Measurements from ENCODE around the gene INPP5A.

INPP5A gene

DNA sequence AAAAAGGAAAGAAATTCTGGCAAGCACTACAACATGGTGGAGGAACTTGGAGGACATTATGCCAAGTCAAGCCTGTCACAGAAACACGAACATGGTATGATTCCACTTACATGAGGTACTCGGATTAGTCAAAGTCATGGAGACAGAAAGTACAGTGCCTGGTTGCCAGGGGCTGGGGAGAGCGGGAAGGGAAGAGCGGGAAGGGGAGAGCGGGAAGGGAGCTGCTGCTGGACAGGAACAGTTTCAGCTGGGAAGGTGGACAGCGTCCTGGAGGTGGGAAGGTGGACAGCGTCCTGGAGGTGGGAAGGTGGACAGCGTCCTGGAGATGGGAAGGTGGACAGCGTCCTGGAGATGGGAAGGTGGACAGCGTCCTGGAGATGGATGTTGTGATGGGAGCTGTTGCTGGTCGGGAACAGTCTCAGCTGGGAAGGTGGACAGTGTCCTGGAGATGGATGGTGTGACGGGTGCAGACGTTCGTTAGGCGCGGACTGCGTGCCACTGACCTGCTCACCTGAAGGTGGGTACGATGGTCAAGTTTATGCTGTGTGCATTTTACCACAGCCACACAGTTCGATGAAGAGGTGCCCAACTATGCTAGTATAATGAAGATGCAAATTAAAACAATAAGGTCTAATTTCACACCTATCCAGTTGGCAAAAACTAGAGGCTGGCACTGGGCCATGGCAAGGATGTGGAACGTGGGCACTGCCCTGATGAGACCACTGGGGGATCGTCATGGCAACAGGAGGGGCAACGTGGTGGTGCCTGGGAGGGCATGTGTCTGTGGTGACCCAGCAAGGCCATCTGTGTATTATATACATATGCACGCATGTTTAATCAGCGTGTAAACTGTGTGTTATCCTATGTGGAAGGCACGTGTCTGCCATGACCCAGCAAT, 144.5 kb downstream of the INPP5A start:
- TF ChIP-seq, protein P1, sequence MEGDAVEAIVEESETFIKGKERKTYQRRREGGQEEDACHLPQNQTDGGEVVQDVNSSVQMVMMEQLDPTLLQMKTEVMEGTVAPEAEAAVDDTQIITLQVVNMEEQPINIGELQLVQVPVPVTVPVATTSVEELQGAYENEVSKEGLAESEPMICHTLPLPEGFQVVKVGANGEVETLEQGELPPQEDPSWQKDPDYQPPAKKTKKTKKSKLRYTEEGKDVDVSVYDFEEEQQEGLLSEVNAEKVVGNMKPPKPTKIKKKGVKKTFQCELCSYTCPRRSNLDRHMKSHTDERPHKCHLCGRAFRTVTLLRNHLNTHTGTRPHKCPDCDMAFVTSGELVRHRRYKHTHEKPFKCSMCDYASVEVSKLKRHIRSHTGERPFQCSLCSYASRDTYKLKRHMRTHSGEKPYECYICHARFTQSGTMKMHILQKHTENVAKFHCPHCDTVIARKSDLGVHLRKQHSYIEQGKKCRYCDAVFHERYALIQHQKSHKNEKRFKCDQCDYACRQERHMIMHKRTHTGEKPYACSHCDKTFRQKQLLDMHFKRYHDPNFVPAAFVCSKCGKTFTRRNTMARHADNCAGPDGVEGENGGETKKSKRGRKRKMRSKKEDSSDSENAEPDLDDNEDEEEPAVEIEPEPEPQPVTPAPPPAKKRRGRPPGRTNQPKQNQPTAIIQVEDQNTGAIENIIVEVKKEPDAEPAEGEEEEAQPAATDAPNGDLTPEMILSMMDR (conservative IDR thresholded peaks at IDR 0.05; ENCODE audit: low read depth, low read length) = no peak
- no peak overlapping the region for H3K4me3 ChIP-seq (ENCODE audit: low read length)
- no peak for DNase-seq (ENCODE audit: low read depth)

DNA sequence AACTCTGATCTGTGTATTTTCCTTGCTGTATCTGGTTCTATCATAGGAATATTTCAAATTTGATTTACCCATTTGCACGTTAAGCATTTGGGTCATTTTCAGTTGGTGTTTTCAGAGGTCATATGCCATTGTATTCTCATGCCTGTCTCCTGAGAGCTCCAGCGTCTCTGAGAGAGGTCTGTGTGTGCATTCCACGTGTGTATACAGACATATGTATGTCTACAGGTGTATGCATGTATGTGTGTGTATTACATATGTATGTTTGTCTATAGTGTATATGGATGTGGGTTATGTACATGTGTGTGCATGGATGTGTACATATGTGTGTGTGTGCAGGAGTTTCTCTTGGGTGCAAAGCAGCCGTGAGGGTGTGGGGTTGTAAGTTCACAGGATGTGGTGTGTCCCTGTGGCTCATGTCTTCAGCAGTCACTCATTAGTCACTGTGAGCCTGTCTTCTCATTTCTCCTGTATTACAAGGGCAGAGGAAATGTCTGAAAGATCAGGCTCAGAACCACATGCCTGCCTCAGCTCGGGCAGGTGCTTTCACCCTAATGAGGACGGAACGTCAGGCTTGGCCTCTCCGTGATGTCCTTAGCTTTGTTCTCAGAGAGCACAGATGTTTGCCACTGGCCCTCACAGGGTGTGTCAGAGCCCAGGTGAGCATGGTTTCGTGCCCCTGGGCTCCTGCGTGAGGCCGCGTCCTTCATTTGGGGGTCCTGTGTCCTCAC, 146.7 kb downstream of the INPP5A start:
- H3K4me3 ChIP-seq (ENCODE audit: low read length) = no peak overlapping the region
- TF ChIP-seq, protein P1 (conservative IDR thresholded peaks at IDR 0.05; ENCODE audit: low read depth, low read length) = no peak
- no peak for DNase-seq (ENCODE audit: low read depth)

DNA sequence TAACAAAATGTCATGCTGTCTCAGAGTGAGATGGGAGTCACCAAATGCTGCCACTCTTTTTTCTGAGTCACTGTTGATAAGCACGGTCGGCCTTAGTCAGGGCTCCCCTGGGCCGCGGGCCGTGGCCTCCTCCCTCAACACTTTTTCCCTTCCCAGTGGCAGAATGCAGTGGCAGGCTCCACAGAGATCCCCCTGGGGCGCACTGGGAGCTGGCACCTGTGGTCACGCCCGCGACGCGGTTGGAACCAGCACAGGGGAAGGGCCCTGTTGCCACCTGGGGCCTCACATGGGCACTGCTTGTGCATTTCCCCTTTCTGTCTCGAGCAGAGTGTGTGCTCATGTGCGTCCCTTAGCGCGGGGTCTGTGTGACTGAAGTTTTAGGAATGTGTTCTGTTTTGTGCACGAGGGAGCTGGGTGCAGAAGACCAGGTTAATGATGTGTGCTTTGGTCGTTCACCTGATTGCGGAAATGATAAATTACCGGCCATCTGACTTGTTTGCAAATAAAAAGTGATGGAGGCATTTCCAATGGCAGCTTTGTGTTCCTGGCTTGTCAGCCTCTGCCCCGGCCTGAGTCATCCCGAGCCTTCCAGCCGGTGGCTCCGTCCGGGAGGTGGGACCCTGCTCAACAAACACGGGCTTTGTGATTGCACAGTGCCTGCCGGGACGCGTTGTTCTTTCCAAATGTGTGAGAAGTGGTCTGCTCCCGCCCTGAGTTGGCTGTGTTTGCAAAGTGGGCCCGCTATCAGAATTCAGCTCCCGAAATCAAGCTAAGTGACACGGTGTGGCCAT, 147.7 kb downstream of the INPP5A start:
- TF ChIP-seq, protein P1 (conservative IDR thresholded peaks at IDR 0.05; ENCODE audit: low read depth, low read length) = no peak
- no peak for DNase-seq (ENCODE audit: low read depth)
- H3K4me3 ChIP-seq (ENCODE audit: low read length) = no peak overlapping the region

DNA sequence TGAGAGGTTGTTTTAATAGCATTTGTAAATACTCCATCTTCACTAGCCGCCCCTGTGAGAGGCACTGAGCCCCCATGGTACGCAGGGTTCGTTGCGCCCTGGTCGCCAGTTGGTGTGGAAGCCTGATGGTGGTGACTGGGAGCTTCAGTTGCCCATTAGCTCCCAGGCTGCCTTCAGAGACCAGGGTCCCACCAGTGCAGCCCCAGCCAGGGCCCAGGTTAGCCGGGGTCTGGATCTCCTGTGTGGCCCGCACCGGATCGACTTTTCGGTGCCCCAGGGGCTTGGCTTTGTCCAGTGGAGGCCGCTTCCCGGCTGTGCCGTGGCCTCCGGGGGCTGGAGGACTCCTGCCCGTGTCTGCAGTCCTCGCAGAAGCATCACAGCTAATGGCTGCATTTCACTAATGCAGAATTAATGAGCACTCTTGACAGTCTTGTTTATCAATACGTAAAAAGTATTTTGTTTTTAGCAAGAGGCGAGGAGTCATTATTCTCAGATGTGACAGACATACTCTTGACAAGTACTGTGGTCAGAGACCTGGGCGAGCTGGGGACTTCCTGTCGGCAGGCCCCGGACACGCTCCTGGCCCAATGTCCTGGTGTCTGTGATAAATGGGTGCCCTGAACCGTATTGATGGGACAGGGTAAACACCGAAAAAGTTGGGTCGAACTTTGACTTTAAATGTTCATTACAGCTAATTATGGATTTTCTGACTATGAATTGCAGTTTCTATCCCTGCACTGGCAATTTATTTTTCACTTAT, 148.5 kb downstream of the INPP5A start:
- H3K4me3 ChIP-seq (ENCODE audit: low read length) = no peak overlapping the region
- no peak for DNase-seq (ENCODE audit: low read depth)
- TF ChIP-seq, protein P1 (conservative IDR thresholded peaks at IDR 0.05; ENCODE audit: low read depth, low read length) = no peak

DNA sequence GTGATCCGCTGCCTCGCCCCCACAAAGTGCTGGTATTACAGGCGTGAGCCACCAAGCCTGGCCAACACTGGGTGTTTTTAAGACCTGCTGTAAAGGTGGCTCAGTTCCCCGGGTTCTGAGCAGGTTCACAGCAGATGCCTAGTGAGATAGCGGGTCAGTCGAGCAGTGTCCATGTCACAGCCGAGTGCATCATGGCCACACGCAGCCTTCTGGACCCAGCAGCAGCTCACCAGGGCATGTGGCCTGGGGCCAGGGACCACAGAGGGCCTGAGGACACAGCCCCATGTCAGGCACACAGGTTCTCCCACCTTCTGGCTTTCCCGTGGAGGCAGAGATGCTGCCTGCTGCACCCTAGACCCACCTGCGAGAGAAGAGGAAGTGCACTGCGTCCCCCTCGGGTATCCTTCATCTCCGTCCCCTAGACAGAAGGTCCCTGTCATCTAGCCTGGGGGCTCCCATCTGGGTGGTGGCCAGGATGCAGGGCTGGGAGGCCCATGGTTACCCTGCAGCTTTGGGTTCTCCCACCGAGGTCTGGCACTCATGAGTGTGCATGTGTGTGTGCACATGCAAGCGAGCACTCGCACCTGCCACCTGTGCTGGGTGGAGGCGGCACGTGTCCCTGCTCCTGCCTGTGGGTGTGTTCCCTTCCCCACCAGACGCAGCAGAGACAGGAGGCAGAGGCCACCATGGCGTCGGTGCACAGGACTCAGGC, 149.8 kb downstream of the INPP5A start:
- no peak overlapping the region for H3K4me3 ChIP-seq (ENCODE audit: low read length)
- no peak for DNase-seq (ENCODE audit: low read depth)
- TF ChIP-seq, protein P1 (conservative IDR thresholded peaks at IDR 0.05; ENCODE audit: low read depth, low read length) = no peak
